ENCODE results near the gene ZNF688. TPM values are rescaled to one million over a fixed set of nuclear protein-coding genes. Genes with fewer than 3 reads are reported as not detected.

Gene ZNF688
- total and polyA plus RNA-seq, 9 of the 15 experiments (the other 6 are each of a cell fraction or from before 2014, with no cell fraction given), result 0.48 to 12.9 (median 4.5) TPM

DNA sequence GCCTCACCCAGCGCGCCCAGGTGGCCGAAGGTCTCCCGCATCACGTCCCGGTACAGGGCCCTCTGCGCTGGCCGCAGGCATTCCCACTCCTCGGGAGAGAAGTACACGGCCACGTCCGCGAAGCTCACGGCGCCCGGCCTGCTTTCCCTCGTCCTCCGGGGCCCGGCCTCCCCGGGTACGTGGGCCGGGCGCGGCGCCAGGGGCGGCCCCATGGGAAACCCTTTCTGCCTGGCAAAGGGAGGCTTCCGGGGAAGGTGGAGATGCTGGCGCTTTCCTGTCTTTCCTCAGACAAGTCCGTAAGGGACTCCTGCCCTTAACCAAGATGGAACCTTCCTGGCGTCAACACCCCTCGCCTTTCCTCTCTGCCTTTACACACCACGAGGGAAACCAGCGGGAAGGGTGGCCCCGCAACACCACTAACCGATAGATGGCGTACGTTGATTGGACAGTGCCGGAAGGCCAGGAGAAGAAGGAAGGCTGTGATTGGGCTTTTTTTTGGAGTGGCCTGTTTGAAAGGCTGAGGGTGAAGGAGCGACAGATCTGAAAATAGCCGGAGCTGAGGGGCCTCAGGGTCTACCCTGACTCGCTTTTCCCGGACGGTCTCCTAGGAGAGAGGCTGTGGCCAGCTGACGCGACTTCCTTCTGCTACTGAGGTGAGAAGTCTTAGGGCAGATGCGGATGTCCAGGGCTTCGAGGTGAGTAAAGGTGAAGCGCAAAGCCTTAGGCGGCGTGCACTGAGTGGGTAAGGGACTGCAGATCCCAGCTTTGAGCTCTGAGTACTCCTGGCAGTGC is 14.1 kb upstream of the ZNF688 start, which contains the start of gene ZNF785 (continued):
- TF ChIP-seq, protein P1, sequence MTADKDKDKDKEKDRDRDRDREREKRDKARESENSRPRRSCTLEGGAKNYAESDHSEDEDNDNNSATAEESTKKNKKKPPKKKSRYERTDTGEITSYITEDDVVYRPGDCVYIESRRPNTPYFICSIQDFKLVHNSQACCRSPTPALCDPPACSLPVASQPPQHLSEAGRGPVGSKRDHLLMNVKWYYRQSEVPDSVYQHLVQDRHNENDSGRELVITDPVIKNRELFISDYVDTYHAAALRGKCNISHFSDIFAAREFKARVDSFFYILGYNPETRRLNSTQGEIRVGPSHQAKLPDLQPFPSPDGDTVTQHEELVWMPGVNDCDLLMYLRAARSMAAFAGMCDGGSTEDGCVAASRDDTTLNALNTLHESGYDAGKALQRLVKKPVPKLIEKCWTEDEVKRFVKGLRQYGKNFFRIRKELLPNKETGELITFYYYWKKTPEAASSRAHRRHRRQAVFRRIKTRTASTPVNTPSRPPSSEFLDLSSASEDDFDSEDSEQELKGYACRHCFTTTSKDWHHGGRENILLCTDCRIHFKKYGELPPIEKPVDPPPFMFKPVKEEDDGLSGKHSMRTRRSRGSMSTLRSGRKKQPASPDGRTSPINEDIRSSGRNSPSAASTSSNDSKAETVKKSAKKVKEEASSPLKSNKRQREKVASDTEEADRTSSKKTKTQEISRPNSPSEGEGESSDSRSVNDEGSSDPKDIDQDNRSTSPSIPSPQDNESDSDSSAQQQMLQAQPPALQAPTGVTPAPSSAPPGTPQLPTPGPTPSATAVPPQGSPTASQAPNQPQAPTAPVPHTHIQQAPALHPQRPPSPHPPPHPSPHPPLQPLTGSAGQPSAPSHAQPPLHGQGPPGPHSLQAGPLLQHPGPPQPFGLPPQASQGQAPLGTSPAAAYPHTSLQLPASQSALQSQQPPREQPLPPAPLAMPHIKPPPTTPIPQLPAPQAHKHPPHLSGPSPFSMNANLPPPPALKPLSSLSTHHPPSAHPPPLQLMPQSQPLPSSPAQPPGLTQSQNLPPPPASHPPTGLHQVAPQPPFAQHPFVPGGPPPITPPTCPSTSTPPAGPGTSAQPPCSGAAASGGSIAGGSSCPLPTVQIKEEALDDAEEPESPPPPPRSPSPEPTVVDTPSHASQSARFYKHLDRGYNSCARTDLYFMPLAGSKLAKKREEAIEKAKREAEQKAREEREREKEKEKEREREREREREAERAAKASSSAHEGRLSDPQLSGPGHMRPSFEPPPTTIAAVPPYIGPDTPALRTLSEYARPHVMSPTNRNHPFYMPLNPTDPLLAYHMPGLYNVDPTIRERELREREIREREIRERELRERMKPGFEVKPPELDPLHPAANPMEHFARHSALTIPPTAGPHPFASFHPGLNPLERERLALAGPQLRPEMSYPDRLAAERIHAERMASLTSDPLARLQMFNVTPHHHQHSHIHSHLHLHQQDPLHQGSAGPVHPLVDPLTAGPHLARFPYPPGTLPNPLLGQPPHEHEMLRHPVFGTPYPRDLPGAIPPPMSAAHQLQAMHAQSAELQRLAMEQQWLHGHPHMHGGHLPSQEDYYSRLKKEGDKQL (CRISPR knock-in tag; IDR thresholded peaks at IDR 0.05; ENCODE audit: borderline replicate concordance), result no peak
- no peak for TF ChIP-seq ZNF408 (CRISPR knock-in tag; IDR thresholded peaks at IDR 0.05; ENCODE audit: low read depth)
- peak; percentile 74; the same call in 1 of the 2 replicates for TF ChIP-seq POLR2AphosphoS2 (IDR thresholded peaks at IDR 0.05; ENCODE audit: low read length)
- TF ChIP-seq NUFIP1 (IDR thresholded peaks at IDR 0.05; ENCODE audit: partially characterized antibody), result peak; percentile 41
- TF ChIP-seq, protein P2, sequence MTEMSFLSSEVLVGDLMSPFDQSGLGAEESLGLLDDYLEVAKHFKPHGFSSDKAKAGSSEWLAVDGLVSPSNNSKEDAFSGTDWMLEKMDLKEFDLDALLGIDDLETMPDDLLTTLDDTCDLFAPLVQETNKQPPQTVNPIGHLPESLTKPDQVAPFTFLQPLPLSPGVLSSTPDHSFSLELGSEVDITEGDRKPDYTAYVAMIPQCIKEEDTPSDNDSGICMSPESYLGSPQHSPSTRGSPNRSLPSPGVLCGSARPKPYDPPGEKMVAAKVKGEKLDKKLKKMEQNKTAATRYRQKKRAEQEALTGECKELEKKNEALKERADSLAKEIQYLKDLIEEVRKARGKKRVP (CRISPR knock-in tag; IDR thresholded peaks at IDR 0.05), result 0 out of 2 replicates have a peak, but pooled peaks have one; percentile 37
- 0 out of 2 replicates have a peak, but pooled peaks have one; percentile 16 for TF ChIP-seq HNRNPL (IDR thresholded peaks at IDR 0.05; ENCODE audit: low read depth, low read length)
- peak; percentile 80 for TF ChIP-seq RBM22 (IDR thresholded peaks at IDR 0.05; ENCODE audit: low read depth, low read length, poor library complexity, severe bottlenecking)
- TF ChIP-seq, protein P3, sequence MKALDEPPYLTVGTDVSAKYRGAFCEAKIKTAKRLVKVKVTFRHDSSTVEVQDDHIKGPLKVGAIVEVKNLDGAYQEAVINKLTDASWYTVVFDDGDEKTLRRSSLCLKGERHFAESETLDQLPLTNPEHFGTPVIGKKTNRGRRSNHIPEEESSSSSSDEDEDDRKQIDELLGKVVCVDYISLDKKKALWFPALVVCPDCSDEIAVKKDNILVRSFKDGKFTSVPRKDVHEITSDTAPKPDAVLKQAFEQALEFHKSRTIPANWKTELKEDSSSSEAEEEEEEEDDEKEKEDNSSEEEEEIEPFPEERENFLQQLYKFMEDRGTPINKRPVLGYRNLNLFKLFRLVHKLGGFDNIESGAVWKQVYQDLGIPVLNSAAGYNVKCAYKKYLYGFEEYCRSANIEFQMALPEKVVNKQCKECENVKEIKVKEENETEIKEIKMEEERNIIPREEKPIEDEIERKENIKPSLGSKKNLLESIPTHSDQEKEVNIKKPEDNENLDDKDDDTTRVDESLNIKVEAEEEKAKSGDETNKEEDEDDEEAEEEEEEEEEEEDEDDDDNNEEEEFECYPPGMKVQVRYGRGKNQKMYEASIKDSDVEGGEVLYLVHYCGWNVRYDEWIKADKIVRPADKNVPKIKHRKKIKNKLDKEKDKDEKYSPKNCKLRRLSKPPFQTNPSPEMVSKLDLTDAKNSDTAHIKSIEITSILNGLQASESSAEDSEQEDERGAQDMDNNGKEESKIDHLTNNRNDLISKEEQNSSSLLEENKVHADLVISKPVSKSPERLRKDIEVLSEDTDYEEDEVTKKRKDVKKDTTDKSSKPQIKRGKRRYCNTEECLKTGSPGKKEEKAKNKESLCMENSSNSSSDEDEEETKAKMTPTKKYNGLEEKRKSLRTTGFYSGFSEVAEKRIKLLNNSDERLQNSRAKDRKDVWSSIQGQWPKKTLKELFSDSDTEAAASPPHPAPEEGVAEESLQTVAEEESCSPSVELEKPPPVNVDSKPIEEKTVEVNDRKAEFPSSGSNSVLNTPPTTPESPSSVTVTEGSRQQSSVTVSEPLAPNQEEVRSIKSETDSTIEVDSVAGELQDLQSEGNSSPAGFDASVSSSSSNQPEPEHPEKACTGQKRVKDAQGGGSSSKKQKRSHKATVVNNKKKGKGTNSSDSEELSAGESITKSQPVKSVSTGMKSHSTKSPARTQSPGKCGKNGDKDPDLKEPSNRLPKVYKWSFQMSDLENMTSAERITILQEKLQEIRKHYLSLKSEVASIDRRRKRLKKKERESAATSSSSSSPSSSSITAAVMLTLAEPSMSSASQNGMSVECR (CRISPR knock-in tag; IDR thresholded peaks at IDR 0.05), result peak; percentile 95
- TF ChIP-seq TSC22D4 (tag; IDR thresholded peaks at IDR 0.05), result no peak
- no peak for TF ChIP-seq MCM5 (IDR thresholded peaks at IDR 0.05; ENCODE audit: low read depth)
- no peak for TF ChIP-seq ZNF699 (CRISPR knock-in tag; IDR thresholded peaks at IDR 0.05; ENCODE audit: insufficient replicate concordance)
- TF ChIP-seq, protein P4, sequence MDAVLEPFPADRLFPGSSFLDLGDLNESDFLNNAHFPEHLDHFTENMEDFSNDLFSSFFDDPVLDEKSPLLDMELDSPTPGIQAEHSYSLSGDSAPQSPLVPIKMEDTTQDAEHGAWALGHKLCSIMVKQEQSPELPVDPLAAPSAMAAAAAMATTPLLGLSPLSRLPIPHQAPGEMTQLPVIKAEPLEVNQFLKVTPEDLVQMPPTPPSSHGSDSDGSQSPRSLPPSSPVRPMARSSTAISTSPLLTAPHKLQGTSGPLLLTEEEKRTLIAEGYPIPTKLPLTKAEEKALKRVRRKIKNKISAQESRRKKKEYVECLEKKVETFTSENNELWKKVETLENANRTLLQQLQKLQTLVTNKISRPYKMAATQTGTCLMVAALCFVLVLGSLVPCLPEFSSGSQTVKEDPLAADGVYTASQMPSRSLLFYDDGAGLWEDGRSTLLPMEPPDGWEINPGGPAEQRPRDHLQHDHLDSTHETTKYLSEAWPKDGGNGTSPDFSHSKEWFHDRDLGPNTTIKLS (IDR thresholded peaks at IDR 0.05; ENCODE audit: borderline replicate concordance, low read depth), result peak; percentile 84; the same call in 1 of the 2 replicates
- TF ChIP-seq SMARCA4 (IDR thresholded peaks at IDR 0.05), result no peak
